ENCODE data around the gene TULP3. TPM values are rescaled to one million over a fixed set of nuclear protein-coding genes. Genes with fewer than 3 reads are reported as not detected.

TULP3 gene
- total and polyA plus RNA-seq, 2 donors (not counting 1 experiment from before 2014, with no cell fraction given) = 39.3 to 47.0 TPM

DNA sequence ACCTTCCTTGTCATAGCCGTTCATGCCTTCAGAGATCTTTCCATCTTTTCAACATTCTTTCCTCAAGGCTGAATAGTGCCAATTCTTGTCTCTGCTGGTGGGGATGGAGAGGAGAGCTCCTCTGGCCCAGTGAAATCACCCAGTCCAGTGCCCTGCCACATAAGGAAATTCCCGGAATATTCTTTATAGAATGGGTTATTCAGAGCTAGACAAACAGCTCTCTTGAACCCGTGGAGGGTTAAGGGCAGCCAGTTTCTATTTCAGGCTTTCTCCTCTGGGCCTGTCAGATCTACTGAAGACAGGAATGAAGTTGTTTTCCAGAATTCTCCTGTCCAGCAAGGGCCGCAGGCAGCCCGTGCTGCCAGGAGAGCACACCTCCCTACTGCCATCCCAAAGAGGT is 47.7 kb upstream of the TULP3 start:
- H3K79me2 ChIP-seq (ENCODE audit: control insufficient read depth, insufficient read depth, low read length) = no peaks in the 10 kb centered on the region
- H2AFZ ChIP-seq (ENCODE audit: low read length) = no peak overlapping the region
- no peak overlapping the region for H3K9ac ChIP-seq (ENCODE audit: insufficient read depth, low read length)
- H4K20me1 ChIP-seq (ENCODE audit: control insufficient read depth, extremely low read depth, insufficient read depth, low read length) = no peaks in the 10 kb centered on the region
- H3K4me2 ChIP-seq (ENCODE audit: extremely low read depth, insufficient read depth, low read length) = no peak overlapping the region
- peaks cover 12% of the 10 kb centered on the region for H3K4me1 ChIP-seq (ENCODE audit: control insufficient read depth, extremely low read depth, insufficient read depth, low read length)
- H3K9me3 ChIP-seq (ENCODE audit: control insufficient read depth, insufficient read depth, low read depth, low read length) = no peaks in the 10 kb centered on the region
- TF ChIP-seq, protein P1, sequence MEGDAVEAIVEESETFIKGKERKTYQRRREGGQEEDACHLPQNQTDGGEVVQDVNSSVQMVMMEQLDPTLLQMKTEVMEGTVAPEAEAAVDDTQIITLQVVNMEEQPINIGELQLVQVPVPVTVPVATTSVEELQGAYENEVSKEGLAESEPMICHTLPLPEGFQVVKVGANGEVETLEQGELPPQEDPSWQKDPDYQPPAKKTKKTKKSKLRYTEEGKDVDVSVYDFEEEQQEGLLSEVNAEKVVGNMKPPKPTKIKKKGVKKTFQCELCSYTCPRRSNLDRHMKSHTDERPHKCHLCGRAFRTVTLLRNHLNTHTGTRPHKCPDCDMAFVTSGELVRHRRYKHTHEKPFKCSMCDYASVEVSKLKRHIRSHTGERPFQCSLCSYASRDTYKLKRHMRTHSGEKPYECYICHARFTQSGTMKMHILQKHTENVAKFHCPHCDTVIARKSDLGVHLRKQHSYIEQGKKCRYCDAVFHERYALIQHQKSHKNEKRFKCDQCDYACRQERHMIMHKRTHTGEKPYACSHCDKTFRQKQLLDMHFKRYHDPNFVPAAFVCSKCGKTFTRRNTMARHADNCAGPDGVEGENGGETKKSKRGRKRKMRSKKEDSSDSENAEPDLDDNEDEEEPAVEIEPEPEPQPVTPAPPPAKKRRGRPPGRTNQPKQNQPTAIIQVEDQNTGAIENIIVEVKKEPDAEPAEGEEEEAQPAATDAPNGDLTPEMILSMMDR (conservative IDR thresholded peaks at IDR 0.05 in 1 of 2, IDR thresholded peaks at IDR 0.05 in 1 of 2; ENCODE audit: low read depth in 1 of 2, low read length in 2 of 2) = no peak
- TF ChIP-seq EZH2 (IDR thresholded peaks at IDR 0.05; ENCODE audit: low read length, missing control alignments) = no peak
- no peak for DNase-seq (ENCODE audit: low read depth in 2 of 2)
- H3K4me3 ChIP-seq (replicated peaks in 1 of 4; ENCODE audit: control extremely low read depth in 1 of 4, insufficient read depth in 1 of 4, low read depth in 3 of 4, low read length in 4 of 4) = no peak overlapping the region
- no peaks in the 10 kb centered on the region for H3K36me3 ChIP-seq (ENCODE audit: control insufficient read depth, insufficient read depth, low read length)
- no peaks in the 10 kb centered on the region for H3K27me3 ChIP-seq (ENCODE audit: control insufficient read depth, insufficient read depth, low read length)
- no peak overlapping the region for H3K27ac ChIP-seq (ENCODE audit: insufficient read depth, low read length)

DNA sequence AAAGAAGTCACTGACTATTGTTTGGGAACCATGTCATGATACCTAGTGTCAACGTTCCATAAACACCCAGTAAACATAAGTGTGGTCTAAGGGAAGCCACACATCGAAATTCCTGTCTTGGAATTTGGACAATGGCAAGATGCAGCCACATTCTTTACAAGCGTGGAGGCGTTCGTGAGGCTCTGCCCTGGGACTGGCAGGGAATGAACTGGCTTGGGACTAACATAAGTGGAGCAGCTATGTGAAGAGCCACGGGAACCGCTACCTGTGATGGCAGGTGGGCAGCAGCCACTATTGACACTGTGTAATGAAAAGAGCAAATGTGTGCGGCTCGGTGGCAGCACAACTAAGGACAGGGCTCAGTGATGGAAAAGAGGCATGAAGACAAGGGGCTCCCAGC is 45.9 kb upstream of the TULP3 start:
- H3K36me3 ChIP-seq (ENCODE audit: control insufficient read depth, insufficient read depth, low read length) = no peaks in the 10 kb centered on the region
- H3K79me2 ChIP-seq (ENCODE audit: control insufficient read depth, insufficient read depth, low read length) = no peaks in the 10 kb centered on the region
- H2AFZ ChIP-seq (ENCODE audit: low read length) = peak overlapping the region; percentile 88
- peaks cover 15% of the 10 kb centered on the region for H3K4me1 ChIP-seq (ENCODE audit: control insufficient read depth, extremely low read depth, insufficient read depth, low read length)
- H4K20me1 ChIP-seq (ENCODE audit: control insufficient read depth, extremely low read depth, insufficient read depth, low read length) = no peaks in the 10 kb centered on the region
- peak overlapping the region; percentile 1 for H3K27ac ChIP-seq (ENCODE audit: insufficient read depth, low read length)
- no peak overlapping the region for H3K9ac ChIP-seq (ENCODE audit: insufficient read depth, low read length)
- H3K4me3 ChIP-seq (replicated peaks in 1 of 4; ENCODE audit: control extremely low read depth in 1 of 4, insufficient read depth in 1 of 4, low read depth in 3 of 4, low read length in 4 of 4) = no peak overlapping the region
- TF ChIP-seq, protein P1 (conservative IDR thresholded peaks at IDR 0.05 in 1 of 2, IDR thresholded peaks at IDR 0.05 in 1 of 2; ENCODE audit: low read depth in 1 of 2, low read length in 2 of 2) = no peak
- no peak for TF ChIP-seq EZH2 (IDR thresholded peaks at IDR 0.05; ENCODE audit: low read length, missing control alignments)
- H3K9me3 ChIP-seq (ENCODE audit: control insufficient read depth, insufficient read depth, low read depth, low read length) = no peaks in the 10 kb centered on the region
- peak in 1 of 2 donors; percentile 67 for DNase-seq (ENCODE audit: low read depth in 2 of 2)
- no peak overlapping the region for H3K4me2 ChIP-seq (ENCODE audit: extremely low read depth, insufficient read depth, low read length)
- no peaks in the 10 kb centered on the region for H3K27me3 ChIP-seq (ENCODE audit: control insufficient read depth, insufficient read depth, low read length)

DNA sequence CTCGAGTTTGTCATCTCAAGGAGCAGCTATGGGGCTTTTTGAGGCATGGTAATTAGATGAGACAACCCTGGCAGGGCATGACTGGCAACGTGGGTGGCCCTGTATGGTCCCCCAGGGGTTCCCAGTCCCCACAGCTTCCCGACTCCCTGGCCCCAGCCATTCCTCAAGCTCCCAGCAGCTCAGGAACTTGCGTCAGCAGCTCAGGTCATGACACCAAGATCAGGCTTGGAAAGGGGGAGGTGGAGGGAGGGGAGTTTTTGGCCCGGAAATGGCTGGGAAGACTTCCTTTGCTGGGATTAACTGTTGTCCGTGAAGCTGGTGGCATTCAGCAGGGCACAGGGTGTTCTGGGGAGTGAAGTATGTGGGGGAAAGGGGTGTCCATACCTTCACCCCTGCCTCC is 45.4 kb upstream of the TULP3 start:
- Histone ChIP-seq H3K4me2 (ENCODE audit: extremely low read depth, insufficient read depth, low read length) (no peak overlapping the region), H3K27ac (ENCODE audit: insufficient read depth, low read length) (peak overlapping the region; percentile 1), H3K36me3 (ENCODE audit: control insufficient read depth, insufficient read depth, low read length) (no peaks in the 10 kb centered on the region), H3K4me1 (ENCODE audit: control insufficient read depth, extremely low read depth, insufficient read depth, low read length) (peaks cover 18% of the 10 kb centered on the region), H4K20me1 (ENCODE audit: control insufficient read depth, extremely low read depth, insufficient read depth, low read length) (no peaks in the 10 kb centered on the region), H3K27me3 (ENCODE audit: control insufficient read depth, insufficient read depth, low read length) (no peaks in the 10 kb centered on the region), H3K9ac (ENCODE audit: insufficient read depth, low read length) (no peak overlapping the region), H3K79me2 (ENCODE audit: control insufficient read depth, insufficient read depth, low read length) (no peaks in the 10 kb centered on the region), H2AFZ (ENCODE audit: low read length) (peak overlapping the region; percentile 88), H3K9me3 (ENCODE audit: control insufficient read depth, insufficient read depth, low read depth, low read length) (no peaks in the 10 kb centered on the region), H3K4me3 (replicated peaks in 1 of 4; ENCODE audit: control extremely low read depth in 1 of 4, insufficient read depth in 1 of 4, low read depth in 3 of 4, low read length in 4 of 4) (no peak overlapping the region)
- TF ChIP-seq EZH2 (IDR thresholded peaks at IDR 0.05; ENCODE audit: low read length, missing control alignments) = no peak
- peak; percentile 46 to 79 for DNase-seq (ENCODE audit: low read depth in 2 of 2)
